ENCODE data around the gene SFTPA1.
"Not testable (repeated sequence)": the region's sequence is repeated elsewhere in the genome, so short reads cannot be mapped to it uniquely, and the experiment has no call there.

Gene SFTPA1

GRCh38 chr10:79611193-79611976 lies 646 bp downstream of the SFTPA1 start:
- DNase-seq = not testable (repeated sequence)

DNA sequence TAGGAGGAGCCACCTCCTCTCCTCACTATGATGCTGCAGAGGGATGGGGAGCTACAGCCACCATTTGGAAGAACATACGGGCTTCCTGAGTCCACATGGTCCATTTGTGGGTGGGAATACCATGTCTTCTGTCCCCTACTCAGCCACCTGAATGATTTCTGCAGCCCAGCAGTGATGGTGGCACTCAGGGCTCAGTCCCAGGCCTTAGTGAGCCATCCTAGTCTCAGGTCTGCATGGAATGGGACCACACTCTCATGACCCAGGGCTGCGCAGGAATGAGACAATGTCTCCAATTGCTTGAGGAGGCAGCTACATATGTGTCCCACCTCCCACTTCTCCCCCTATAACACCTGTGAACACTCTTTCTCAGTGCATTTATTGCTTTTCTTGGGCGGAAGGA lies 4.8 kb downstream of the SFTPA1 start:
- no peak for DNase-seq

DNA sequence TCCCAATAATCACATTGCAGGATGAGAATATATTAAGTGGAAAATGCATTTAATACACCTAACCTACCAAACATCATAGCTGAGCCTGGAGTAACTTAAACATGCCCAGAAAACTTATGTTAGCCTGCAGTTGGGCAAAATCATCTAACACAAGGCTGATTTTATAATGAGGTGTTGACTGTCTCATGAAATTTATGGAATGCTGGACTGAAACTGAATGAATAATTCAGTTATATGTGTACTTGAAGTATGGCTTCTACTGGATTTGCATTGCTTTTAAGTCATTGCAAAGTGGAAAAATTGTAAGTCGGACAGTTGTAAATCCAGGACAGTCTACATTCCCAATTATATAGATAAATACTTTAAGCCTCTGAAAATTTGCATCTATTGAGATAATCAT lies 5.4 kb downstream of the SFTPA1 start:
- no peak for DNase-seq

DNA sequence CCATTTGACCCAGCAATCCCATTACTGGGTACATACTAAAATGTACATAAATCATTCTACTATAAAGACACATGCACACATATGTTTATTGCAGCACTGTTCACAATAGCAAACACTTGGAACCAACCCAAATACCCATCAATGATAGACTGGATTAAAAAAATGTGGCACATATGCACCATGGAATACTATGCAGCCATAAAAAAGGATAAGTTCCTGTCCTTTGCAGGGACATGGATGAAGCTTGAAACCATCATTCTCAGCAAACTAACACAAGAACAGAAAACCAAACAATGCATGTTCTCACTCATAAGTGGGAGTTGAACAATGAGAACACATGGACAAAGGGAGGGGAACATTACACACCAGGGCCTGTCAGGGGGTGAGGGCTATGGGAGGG lies 12.9 kb downstream of the SFTPA1 start:
- DNase-seq = not testable (repeated sequence)

DNA sequence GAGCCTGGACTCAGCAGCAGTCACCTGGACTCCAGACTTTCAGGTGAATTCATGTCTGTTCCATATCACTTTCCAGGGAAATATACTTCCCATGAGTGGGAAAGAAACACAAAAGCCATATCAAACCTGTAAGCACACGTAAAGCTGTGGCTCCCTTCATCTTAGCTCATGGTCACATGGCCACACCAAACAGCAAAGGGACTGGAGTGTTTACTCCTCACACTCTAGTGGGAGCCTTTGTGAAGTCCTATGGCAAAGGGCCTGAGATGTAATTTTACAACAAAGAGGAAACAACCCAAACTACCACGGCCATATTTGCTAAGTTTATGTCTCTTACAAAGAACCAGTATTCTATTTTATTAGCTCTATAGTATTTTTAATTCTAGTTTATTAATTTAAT lies 16.3 kb downstream of the SFTPA1 start:
- no peak for DNase-seq

GRCh38 chr10:79628083-79628482 lies 17.3 kb downstream of the SFTPA1 start:
- no peak for DNase-seq

DNA sequence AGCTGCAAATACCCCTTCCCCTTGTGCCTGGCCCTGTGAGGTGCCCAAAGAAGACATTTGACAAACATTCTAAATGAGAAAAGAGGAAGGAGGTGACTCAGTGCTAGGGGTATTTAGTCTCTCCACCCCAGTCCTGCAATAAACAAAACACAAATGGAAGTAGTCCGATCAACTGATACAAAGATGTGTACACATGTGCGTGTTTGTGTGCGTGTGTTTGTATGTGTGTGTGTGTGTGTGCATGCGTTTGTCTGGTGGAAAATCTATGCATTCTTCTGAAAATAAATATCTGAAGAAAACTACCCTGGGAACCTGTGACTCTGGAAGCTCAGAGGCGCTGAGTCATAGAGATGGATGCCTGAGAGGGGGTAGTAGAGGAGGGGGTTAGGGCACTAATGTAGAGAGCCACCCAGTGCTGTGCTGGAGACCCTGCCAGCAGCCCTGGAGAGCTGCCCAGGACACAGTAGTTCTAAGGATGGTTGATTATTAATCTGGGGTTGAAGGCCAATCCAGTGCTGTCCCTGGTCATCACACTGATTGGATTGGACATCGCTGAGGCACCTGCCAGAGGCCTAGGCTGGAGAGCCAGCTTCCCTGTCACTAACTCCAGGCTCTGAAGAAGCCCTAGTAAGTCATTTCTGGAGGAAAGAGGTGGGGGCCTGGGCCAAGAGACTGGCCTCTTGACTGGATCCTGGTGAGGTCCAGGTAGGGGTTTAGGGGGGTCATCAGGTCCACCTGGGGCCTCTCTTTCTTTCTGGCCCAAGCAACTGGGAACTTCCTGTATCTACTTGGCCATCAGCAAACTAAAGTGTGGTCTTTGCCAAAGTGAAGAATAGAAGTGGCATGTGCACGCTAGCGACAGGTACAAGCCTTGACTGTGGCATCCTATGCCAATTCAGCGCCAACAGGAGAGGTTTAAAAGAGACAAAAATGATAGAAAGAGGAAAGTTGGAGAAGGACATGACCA lies 18.5 kb downstream of the SFTPA1 start:
- DNase-seq = no peak

DNA sequence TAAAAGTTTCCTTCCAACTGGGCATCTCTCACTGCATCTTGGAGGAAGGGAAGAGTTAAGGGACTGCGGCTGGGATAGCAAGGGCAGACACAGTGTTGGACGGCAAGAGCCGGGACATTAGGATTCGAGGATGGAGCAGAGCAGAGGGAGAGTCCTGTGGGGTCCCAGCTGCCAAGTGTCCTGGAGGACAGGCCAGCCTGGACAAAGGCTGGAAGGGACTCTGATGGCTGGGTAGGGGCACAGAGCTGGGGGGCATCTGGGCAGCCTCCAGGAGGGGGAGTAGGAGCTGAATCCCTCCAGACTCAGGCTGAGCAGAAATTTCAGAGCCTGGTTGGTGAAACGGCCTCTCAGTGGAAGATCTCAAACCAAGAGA lies 19.2 kb downstream of the SFTPA1 start:
- DNase-seq = no peak

- not testable (repeated sequence) for DNase-seq
Observed at GRCh38 chr10:79636654-79637199, 26.0 kb downstream of the SFTPA1 start.

DNA sequence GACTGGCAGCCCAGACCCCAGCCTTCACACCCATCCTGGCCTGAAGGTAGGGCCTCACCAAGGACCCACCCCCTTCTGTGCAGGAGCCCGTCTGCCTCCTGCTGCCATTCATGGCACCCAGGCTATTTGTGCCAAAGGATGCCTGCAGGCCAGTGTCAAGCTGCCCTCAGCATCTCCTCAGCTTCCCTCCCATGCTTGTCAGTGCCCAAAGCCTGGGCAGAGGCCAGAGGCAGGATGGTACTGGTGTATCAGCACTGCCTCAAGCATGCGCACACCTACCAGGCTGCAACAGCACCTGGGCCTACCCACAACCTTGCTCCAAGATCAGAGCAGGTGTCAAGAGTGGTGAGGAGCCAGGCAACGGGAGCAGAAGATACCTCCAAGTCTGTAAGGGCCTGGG lies 27.6 kb downstream of the SFTPA1 start:
- no peak for DNase-seq

GRCh38 chr10:79652695-79653094 lies 42.0 kb downstream of the SFTPA1 start:
- DNase-seq = not testable (repeated sequence)

- not testable (repeated sequence) for DNase-seq
Observed at GRCh38 chr10:79663287-79663686, 52.5 kb downstream of the SFTPA1 start.

- not testable (repeated sequence) for DNase-seq
Observed at GRCh38 chr10:79664686-79665085, 53.9 kb downstream of the SFTPA1 start.

Data from activated effector memory CD4-positive, alpha-beta T cell treated with Interleukin-2 at 50 U/mL for 16 hours (primary cell).